NCI-H446 (cell line): ENCODE data around the gene SHANK2.

Experiments used
- DNase-seq, 2 experiments: peaks; one replicate each; lab custom pipeline; 2025; lab: John Stamatoyannopoulos, UW

SHANK2 gene

DNA sequence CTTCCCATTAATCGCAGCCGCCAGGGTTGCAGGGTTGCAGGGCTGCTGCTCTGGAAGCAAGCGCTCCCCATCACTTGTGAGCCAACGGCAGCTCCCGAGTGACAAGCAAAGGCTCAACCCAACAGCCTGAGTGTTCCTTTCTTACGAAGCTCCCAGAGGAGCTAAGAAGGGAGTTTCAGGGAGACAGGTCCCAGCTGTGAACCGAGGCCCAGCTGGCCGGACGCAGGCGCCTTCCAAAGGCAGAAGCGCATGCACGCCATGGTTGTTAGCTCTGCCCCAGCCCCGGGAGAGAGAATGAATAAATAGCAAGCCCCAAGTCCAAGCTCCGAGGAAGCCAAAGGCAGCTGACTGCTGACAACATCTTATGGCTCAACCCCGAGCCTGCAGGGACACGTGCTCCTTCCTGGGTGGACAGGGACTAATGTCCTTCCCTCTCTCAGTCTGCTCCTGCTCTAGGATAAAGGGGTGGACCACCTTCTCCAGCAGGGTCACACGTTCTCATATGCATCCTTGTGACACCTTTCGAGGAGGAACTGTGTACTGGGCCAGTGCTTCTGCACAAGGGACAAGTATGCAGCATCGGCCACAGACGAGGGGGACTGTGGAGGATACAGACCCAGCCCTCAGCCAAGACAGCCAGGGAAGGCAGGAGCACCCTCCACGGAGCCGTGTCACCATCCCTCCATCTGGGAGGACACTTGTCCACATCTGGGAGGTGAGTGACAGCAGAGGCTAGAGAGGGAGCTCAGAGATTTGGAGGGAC lies 29.9 kb downstream of the SHANK2 start:
- DNase-seq, result no peak

- DNase-seq, result no peak
Measured at GRCh38 chr11:71221821-71222220, 30.6 kb downstream of the SHANK2 start.

DNA sequence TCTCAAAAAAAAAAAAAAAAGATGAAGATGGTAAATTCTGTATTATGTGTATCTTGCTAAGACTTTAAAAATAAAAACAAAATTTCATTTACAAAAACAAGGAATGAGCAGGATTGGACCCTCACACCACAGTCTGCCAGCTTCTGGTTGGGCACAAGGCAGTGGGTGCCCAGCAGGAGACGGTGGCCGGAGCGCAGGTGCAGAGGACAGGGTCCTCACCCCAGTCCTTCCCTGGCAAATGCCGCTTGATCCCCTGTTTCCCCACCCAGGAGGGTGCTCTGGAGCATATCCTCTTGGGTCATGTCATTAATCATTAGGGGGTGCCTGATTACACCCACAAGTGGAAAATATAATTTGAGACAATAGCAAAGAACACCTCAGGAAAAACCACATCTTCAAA lies 31.2 kb downstream of the SHANK2 start:
- DNase-seq, result no peak

GRCh38 chr11:71218789-71219499 lies 33.4 kb downstream of the SHANK2 start:
- no peak for DNase-seq

DNA sequence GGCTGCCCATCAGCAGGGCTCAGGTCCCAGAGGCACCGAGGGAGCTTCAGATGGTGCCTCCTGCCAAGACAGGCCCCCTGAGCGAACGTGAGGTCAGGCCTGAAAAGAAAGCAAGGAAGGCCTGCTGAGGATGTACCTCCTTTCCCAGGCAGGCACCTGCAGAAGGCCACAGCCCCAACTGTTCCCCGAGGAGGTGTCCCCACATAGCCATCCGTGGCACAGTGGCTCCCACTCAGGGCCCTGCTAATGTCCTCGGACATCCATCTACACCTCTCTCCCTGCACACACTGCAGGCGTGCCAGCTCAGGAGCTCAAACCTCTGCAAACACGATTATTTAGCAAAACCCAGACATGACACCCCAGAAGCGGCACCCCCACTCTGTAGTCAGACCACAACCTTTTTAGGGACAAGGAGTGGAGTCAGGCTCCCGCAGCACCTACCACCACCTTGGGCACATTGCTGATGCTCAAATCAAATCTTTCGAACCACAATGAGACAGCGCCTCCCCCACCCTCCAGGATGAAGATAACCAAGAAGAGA lies 36.9 kb downstream of the SHANK2 start:
- no peak for DNase-seq

DNA sequence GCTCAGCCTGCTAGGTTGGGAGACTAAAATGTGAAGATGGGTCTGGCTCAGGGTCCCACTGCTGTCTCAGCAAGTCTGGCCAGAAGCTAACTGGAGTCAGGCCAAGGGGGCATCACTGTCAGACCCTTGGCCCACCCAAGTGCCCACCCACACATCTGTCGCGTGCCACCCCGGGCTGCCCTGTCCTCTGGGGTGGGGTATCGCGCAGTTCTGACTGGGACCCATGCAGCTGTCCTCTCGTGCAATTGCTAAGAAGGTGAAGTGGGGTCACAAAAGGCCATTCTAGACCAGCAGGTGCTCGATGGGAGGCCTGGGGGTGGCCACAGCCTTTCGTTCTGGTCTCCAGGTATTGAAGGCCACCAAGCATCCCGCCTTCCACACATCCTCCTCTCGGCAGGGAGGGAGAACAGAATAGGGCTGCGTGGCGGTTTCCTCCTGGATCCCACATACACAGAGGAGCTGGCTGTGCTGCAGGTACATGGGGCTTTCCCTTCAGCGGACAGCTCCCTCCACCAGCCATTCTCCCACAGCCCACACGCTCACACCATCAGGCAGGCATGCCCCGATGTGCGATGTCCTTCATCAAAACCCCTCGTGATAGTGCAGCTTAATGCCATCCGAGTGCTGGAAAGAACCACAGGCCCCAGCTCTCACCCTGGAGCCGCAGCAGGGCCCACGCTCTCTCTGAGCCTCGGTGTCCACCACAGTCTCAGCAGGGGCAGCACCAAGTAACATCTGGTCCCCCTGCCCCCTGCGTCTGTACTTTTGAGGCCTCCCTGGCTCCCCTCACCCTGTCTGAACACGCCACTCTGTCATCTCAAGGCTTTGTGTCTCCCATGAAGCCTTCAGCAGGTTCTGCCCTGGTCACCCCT lies 37.6 kb downstream of the SHANK2 start:
- no peak for DNase-seq

DNA sequence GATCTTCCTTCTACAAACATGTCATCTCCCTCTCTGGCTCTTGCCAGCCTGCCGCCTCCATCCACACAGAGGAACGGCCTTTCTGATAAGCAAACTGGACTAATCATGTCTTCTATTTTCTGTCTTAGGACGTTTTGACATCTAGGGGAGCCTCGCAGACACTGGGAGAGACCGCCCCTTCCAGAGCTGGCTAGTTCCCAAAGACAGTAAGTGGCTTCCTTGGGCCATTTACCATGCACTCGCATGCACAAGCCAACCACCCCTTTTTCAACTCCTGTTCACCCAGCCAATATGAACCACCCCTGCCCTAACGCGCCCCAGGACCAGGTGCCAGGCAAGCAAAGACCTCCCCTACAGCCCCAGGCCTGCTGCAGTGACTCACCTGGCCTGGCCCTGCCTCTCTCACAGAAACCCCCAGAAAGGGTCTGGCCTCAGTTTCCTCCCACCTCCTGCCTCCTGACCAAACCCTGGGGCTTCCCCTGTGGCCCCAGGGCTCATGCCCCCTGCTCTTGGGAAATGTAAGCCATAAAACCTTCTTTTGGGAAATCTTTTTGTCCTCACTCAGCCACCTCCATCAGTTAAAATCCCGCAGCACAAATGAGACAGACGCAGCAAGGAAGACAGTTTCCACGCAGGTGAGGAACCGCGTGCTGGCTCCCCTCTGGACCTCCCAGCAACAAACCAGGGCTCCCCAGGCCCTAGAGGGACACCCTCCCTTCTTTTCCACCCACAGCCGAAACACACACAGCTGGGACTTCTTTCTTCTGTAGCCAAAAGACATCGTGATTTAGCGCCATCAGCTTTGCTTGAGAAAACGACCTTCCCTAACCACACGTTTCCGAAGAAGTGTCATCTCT lies 38.5 kb downstream of the SHANK2 start:
- DNase-seq, result no peak

DNA sequence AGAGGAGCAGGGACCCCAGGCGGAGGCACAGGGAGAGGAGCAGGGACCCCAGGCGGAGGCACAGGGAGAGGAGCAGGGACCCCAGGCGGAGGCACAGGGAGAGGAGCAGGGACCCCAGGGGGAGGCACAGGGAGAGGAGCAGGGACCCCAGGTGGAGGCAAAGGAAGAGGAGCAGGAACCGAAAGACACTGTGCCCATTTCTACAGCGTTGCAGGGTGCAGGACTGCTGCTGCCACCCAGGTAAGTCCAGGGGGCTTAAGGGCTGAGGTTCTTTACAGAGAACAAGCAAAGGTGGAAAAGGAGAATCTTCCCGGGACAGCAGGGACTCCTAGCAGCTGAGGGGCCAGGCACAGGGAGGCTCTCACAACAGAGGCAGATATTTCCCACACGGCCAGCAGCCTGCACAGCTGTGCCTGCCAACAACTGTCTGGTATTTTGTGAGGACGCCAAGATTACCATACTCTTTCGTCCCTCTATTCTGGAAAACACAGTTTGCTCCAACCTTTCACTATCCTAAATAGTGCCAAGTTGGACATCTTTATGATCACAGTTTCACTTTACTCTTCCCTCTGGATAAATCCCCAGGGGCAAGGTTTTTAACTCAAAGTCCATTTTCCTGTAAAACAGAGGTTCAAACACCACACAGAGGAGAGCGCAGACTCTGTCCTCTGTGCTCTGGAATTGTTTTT lies 39.4 kb downstream of the SHANK2 start:
- DNase-seq, result no peak

GRCh38 chr11:71211631-71212030 lies 40.7 kb downstream of the SHANK2 start:
- no peak for DNase-seq

- no peak for DNase-seq
Measured at GRCh38 chr11:71210861-71211260, 41.5 kb downstream of the SHANK2 start.

- DNase-seq, result no peak
Measured at GRCh38 chr11:71209656-71210055, 42.7 kb downstream of the SHANK2 start.

GRCh38 chr11:71209181-71209580 lies 43.2 kb downstream of the SHANK2 start:
- no peak for DNase-seq

- DNase-seq, result no peak
Measured at GRCh38 chr11:71208011-71208774, 44.2 kb downstream of the SHANK2 start.

DNA sequence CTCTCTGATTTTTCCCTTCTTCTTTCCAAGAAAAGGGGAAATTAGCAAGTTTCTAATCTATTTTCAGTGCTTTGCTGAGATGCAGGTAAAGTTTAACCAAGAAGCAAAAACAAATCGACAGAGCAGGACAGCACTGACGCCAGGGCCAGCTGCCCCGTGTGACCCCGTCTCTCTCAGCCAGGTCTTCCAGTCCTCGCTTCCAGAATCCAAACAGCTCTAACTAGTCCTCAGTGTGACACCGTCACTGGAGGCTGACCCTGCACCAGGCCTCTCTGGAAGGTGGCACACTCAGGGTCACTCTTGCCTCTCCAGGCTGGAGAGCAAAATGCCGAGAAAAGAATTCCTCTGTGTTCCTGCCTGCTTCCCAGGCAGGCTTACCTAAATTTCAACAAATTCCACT lies 44.8 kb downstream of the SHANK2 start:
- no peak for DNase-seq

DNA sequence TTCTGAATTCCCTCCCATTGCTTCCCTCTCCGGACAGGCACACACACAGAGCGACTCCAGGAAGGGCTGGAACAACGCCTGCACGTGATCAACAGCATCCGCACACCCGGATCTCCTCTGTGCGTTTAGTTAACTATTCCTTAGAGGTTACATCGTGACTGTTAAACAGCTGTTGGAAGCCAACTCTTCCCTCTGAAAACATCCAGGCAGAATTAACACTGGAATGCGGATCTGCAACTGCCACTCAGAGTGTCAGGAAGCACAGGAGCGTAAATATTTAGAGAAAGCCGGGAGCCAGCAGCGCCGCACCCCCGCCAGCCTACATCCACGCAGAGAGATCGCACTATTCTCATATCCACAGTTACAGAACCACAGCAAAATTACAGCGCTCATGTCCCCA lies 46.2 kb downstream of the SHANK2 start:
- DNase-seq, result no peak

- no peak for DNase-seq
Measured at GRCh38 chr11:71204748-71205664, 47.4 kb downstream of the SHANK2 start.

- DNase-seq, result no peak
Measured at GRCh38 chr11:71204294-71204693, 48.1 kb downstream of the SHANK2 start.

- no peak for DNase-seq
Measured at GRCh38 chr11:71203681-71204080, 48.7 kb downstream of the SHANK2 start.

DNA sequence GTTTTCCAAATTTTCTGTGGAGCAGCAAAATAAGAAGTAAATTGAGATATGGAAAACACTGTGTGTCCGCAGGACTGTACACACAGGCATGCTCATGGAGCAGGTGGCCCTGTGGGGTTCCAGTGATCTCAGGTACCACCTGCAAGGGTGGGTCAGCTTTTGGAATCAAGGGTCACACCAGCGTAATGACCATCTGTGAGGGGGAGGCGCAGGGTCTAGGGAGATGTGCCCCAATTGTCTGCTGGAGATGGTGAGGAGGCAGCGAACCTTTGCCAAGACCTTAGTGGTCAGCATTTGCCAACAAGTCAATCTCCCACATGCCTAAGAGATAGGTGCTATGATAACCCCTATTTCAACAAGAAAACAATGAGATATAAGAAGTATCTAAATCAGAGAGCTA lies 49.4 kb downstream of the SHANK2 start:
- no peak for DNase-seq
